ENCODE measurements around the gene RASD1. TPM values are rescaled to one million over a fixed set of nuclear protein-coding genes. Genes with fewer than 3 reads are reported as not detected.

The RASD1 gene
- total RNA-seq, 6 experiments from 2014 or later = 1.0 to 230 (median 101) TPM

DNA sequence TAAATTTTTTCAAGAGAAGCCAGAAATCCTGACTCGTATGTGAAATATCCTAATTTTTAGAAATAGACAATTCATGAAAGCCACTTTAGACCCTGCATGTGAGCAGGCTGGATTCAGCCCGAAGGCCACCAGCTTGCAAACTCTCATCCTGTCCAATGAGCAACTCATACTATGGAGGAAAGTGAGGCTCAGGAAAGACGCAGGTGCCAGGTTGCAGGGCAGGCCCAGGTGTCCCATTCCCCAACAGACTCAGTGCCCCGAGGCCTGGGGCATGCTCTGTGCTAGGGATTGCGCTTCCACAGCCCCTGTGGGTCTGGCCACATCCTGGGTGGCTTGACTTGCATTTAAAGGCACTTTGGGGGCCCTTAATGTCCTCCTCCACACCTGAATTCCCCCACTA lies 16.7 kb upstream of the RASD1 start:
- DNase-seq = no peak
- TF ChIP-seq, protein P1, sequence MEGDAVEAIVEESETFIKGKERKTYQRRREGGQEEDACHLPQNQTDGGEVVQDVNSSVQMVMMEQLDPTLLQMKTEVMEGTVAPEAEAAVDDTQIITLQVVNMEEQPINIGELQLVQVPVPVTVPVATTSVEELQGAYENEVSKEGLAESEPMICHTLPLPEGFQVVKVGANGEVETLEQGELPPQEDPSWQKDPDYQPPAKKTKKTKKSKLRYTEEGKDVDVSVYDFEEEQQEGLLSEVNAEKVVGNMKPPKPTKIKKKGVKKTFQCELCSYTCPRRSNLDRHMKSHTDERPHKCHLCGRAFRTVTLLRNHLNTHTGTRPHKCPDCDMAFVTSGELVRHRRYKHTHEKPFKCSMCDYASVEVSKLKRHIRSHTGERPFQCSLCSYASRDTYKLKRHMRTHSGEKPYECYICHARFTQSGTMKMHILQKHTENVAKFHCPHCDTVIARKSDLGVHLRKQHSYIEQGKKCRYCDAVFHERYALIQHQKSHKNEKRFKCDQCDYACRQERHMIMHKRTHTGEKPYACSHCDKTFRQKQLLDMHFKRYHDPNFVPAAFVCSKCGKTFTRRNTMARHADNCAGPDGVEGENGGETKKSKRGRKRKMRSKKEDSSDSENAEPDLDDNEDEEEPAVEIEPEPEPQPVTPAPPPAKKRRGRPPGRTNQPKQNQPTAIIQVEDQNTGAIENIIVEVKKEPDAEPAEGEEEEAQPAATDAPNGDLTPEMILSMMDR (IDR thresholded peaks at IDR 0.05) = no peak
- TF ChIP-seq POLR2A (IDR thresholded peaks at IDR 0.05) = no peak
- Histone ChIP-seq H3K27ac (no peak overlapping the region), H3K4me1 (no peaks in the 10 kb centered on the region), H3K36me3 (peaks cover 0 to 2% (median 0%) of the 10 kb centered on the region in 4 donors), H3K27me3 (no peaks in the 10 kb centered on the region), H3K4me3 (no peak overlapping the region), H3K9me3 (no peaks in the 10 kb centered on the region)
- intact Hi-C loops (cut with DNase I) = loop anchor here in 1 of 2 donors (10.0 kb wide), 1 partner anchor 132 kb away; no protein-coding TSS in a partner anchor
- no peak for ATAC-seq
- WGBS (ENCODE audit: insufficient coverage, low coverage, low lambda C conversion rate, missing lambda C conversion rate) = 100% methylated on average over 4 of the region's 5 CpGs

DNA sequence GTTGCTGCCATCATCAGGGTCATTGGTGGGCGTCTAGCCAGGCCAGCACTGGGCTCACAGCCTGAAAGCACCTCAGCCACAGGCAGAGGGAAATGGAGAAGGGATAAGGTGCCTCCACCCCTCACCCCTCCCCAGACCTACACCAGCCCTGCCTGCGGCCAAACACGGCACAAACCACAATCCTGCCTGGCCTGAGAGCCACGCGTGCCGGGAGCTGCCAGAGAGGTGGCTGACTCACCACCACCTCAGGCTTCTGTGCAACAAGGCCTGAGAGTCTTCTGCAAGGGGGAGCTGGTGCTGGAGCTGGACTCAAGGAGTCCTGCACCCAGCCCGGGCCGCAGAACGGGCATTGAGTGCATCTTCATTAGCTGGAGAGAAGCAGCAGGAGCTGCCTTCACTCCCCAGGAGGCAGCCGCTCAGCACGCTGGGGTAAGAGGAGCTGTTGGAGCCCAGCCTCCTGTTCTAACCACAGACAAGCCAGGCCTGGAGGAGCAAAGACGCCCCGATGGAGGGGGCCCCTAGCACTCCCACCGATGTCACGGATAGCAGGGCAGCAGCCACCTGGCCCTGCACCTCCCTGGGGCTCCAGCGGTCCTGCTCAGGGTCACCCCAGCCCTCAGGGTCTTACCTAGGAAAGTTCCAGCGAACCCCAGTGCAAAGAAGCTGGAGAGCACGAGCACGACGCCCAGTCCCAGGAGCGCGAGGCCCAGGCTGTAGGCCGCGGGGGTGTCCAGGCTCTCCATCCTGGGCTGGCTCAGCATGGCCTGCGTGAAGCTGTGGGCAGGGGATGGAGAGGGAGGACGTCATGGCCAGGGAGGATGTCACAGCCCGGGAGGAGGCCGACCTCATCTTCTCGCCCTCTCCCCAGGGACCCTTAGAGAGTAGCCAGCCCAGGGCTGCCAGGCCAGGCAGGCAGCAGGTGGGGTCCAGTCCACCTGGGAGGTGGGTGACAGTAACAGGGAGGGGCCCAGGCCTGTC lies 16.0 kb upstream of the RASD1 start:
- Histone ChIP-seq H3K27me3 (no peaks in the 10 kb centered on the region), H3K36me3 (peaks cover 0 to 2% (median 0%) of the 10 kb centered on the region in 4 donors), H3K9me3 (no peaks in the 10 kb centered on the region), H3K27ac (no peak overlapping the region), H3K4me3 (no peak overlapping the region), H3K4me1 (no peaks in the 10 kb centered on the region)
- ATAC-seq = no peak
- peak in 2 of 3 donors; percentile 14 to 55 for DNase-seq
- WGBS (ENCODE audit: insufficient coverage, low coverage, low lambda C conversion rate, missing lambda C conversion rate) = 86% methylated on average over 1 of the region's 29 CpGs
- intact Hi-C loops (cut with DNase I) = loop anchor here in 1 of 2 donors (10.0 kb wide), 1 partner anchor 133 kb away; no protein-coding TSS in a partner anchor
- TF ChIP-seq, protein P1 (IDR thresholded peaks at IDR 0.05) = no peak
- no peak for TF ChIP-seq POLR2A (IDR thresholded peaks at IDR 0.05)

DNA sequence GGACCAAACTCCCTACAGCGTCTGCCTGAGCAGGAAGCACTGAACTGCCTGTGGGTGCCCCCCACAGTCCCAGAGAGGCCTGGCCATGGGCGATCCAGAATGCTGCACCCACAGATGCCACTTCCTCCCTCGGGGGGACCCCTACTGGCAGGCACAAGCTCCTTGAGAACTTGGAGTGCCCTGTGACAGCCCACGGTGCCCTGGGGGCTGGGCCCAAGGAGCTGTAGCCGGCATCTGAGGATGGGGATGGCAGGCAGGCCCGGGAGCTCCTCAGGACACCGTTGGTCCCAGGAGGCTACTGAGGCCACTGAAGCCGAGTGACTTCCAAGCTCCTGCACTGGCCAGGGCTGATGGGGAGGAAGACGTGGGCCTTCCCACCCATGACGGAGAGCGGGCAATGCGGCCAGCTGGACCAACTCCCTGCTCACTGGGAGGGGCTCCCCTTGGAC lies 15.1 kb upstream of the RASD1 start:
- no peak overlapping the region for H3K4me3 ChIP-seq
- no peak for TF ChIP-seq POLR2A (IDR thresholded peaks at IDR 0.05)
- TF ChIP-seq, protein P1 (IDR thresholded peaks at IDR 0.05) = no peak
- no peak overlapping the region for H3K27ac ChIP-seq
- H3K9me3 ChIP-seq = no peaks in the 10 kb centered on the region
- DNase-seq (peak in 2 of 3 donors; percentile 16 to 38), ATAC-seq (no peak)
- peaks cover 0 to 2% (median 0%) of the 10 kb centered on the region in 4 donors for H3K36me3 ChIP-seq
- intact Hi-C loops (cut with DNase I) = loop anchor here in 1 of 2 donors (10.0 kb wide), 1 partner anchor 133 kb away; no protein-coding TSS in a partner anchor
- WGBS (ENCODE audit: insufficient coverage, low coverage, low lambda C conversion rate, missing lambda C conversion rate) = no CpG with 5 or more reads among the region's 12 CpGs
- no peaks in the 10 kb centered on the region for H3K4me1 ChIP-seq
- no peaks in the 10 kb centered on the region for H3K27me3 ChIP-seq

DNA sequence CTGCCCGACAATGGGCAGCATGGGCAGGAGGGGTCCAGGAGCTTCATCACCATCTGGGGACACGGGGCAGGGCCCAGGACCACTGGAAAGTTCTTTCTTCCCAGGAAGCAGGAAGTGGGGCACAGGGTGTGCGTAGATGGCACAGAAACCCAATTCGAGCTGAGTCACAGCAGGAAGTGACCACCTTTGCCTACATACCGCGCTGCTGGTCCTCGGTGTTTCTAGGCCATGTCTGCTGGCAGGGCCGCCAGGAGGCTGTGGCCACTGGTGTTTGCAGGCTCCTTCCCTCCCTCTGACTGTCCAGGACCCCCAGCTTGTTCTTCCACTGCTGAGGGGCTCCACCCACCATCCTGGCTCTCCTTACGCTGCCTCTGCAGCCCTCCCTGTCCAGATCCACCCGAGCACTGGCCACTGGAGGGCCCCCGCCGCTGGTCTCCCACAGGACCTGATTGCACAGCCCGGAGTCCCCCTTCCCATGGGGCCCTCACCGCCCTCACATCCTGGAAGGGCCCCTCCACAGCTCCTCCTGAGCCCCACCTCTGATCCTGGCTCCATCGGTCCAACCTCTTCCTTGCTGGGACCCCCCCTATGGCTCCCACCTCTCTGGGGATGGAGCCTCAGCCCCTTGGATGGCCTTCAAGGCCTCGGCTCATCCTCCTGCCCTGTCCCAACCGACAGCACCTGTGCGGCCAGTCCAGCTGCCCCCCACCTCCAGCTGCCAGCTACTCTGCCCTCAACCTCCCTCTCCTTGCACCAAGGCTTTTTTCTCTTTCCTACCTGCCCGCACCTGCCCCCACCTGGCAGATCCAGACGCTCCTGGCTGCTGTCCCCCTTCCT lies 14.5 kb upstream of the RASD1 start:
- WGBS (ENCODE audit: insufficient coverage, low coverage, low lambda C conversion rate, missing lambda C conversion rate) = 88% methylated on average over 13 of the region's 20 CpGs
- Histone ChIP-seq H3K27ac (no peak overlapping the region), H3K27me3 (no peaks in the 10 kb centered on the region), H3K9me3 (no peaks in the 10 kb centered on the region), H3K4me1 (no peaks in the 10 kb centered on the region), H3K4me3 (no peak overlapping the region), H3K36me3 (peaks cover 0 to 2% (median 0%) of the 10 kb centered on the region in 4 donors)
- TF ChIP-seq, protein P1 (IDR thresholded peaks at IDR 0.05) = no peak
- TF ChIP-seq POLR2A (IDR thresholded peaks at IDR 0.05) = no peak
- ATAC-seq (no peak), DNase-seq (peak in 2 of 3 donors; percentile 14 to 44)
- intact Hi-C loops (cut with DNase I) = loop anchor here in 1 of 2 donors (10.0 kb wide), 1 partner anchor 134 kb away; no protein-coding TSS in a partner anchor
